ENCODE data around the gene HOXC12.
A peak's percentile ranks its signal among the peaks of the same experiment; 100 is the strongest.

HOXC12 gene, protein sequence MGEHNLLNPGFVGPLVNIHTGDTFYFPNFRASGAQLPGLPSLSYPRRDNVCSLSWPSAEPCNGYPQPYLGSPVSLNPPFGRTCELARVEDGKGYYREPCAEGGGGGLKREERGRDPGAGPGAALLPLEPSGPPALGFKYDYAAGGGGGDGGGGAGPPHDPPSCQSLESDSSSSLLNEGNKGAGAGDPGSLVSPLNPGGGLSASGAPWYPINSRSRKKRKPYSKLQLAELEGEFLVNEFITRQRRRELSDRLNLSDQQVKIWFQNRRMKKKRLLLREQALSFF

GRCh38 chr12:53954694-53955035 is at the start of gene HOXC12:
Gene HOXC12, plus strand, starts transcription at chr12:53954903. Its CDS starts 27 bp downstream, at chr12:53954930.
- no peak for DNase-seq

- DNase-seq = no peak
Observed at GRCh38 chr12:53907103-53907502, 47.6 kb upstream of the HOXC12 start.

DNA sequence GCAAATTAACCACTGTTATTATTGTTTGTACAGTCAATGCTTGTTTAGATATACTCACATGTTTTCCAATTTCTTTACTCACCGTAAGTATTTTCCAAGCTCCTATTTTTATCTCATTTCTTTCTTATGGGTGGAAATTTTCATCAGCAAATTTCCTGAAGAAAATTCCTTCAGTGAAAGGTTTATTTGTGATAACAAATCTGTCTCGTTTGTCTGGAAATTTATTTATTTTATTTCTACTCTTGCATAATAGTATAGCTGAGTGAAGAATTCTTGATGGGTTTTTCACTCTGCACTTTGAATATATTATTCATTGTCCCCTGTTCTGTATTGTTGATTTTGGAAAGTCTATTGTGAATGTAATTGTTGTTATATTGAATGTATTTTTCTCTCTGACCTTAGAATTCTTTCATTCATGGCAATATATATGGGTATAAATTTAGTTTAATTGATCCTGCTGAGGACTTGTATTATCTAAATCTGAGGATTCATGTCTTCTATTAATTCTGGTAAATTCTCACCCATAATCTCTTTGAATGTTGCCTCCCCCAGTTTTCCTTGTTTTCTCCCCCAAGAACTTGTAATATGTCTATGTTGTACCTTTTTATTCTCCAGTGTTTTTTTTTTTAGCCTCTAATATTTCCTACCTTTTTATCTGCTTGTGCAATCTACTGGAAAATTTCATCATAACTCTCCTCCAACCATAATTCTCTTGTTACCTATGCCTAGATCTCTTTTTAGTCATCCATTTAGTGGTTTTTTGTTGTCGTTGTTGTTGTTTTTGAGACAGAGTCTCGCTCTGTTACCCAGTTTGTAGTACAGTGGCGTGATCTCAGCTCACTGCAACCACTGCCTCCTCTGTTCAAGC is 37.7 kb upstream of the HOXC12 start:
- DNase-seq = no peak

DNA sequence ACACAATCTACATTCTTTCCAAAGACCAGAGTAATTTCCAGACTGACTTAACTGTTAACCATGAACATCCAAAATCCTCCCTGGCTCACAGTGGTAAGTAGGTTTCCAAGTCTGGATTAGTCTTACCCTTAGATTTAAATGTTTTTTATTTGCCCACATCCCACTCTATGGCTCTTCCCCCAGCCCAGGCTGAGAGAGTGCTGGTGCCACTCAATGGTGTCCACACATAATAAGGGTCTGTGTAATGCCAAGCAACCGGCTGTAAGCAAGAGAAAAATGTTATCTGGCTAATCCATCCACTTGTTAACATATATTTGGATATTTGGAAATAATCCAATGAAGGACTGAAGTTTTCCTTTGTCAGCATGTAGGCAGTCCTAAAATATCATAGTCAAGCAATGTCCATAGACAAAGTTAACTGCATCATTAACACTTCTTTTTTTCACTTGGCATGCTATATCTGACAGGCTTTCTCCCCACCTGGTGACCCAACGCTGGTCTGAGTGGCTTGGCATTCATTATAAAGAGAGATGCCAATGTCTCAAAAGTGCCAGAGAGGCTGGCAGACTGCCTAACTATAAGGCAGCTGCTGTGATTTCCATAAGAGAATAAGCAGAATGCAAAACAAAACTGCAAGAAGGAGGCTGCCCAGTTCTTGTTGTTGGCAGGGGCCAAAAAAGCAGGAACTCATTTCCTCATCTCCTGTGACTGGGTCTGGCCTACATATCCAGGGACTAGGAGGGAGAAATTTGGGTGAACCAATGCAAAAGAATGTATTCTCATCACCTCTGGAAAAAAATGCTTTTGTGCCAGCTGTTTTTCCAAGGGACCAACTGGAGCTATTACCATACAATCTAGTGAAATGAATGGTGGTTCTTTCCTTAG is 29.9 kb upstream of the HOXC12 start:
- DNase-seq = no peak

- no peak for DNase-seq
Observed at GRCh38 chr12:53927220-53928029, 27.3 kb upstream of the HOXC12 start.

GRCh38 chr12:53928054-53928835 is 26.5 kb upstream of the HOXC12 start:
- DNase-seq = no peak

DNA sequence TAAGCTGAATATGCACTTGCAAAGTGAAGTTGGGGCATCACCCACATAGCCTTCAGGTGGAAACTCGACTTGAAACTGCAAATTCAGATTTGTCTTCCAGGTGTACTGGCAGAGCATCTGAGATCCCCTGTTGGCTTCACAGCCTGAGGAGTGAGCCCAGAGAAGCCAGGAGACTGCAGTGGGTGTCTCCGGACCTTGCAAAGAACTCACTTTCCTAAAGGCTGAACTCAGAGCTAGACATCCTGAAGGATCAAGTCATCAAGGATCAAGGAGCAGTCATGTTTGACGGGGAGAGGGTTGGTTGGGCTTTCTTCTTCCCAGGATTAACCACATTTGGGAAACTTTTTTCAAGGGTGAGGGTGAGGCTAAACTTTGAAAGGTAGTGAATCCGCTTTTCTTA is 25.2 kb upstream of the HOXC12 start:
- no peak for DNase-seq

DNA sequence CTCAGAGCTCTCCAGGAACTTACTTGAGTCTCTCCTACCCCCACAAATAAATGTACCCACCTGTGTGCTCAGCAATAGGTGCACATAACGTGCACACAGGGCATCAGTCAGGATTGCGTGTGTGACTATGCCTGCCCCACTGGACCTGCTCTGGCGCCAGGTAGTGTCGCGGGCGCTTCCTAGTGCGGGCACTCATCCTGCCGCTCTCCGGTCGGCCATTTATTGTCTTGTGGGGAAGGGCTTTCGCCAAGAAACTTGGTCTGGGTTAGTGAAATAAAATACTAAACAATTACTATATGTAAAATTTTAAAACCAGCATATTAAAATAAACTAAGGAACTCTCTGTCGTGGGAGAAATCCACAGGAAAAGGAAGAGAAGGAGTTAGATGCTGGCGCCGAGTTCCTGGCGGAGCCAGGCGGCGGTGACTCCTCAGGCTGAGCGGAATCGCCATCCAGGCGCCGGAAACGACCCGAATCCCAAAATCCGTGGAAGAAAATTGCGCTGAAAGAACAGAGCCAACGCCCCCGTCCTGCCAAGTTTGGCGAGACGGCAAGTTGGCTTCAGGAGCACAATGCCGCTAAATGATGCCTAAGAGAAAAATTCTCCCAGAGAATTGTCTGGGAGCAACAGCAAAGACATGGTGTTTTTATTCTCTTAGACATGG is 24.0 kb upstream of the HOXC12 start:
- no peak for DNase-seq

- DNase-seq = no peak
Observed at GRCh38 chr12:53931844-53932581, 22.7 kb upstream of the HOXC12 start.

- DNase-seq = no peak
Observed at GRCh38 chr12:53932915-53933314, 21.8 kb upstream of the HOXC12 start.

GRCh38 chr12:53935383-53936341 is 19.0 kb upstream of the HOXC12 start:
- no peak for DNase-seq

GRCh38 chr12:53937099-53937498 is 17.6 kb upstream of the HOXC12 start:
- DNase-seq = no peak

GRCh38 chr12:53937596-53938325 is 16.9 kb upstream of the HOXC12 start:
- DNase-seq = no peak

DNA sequence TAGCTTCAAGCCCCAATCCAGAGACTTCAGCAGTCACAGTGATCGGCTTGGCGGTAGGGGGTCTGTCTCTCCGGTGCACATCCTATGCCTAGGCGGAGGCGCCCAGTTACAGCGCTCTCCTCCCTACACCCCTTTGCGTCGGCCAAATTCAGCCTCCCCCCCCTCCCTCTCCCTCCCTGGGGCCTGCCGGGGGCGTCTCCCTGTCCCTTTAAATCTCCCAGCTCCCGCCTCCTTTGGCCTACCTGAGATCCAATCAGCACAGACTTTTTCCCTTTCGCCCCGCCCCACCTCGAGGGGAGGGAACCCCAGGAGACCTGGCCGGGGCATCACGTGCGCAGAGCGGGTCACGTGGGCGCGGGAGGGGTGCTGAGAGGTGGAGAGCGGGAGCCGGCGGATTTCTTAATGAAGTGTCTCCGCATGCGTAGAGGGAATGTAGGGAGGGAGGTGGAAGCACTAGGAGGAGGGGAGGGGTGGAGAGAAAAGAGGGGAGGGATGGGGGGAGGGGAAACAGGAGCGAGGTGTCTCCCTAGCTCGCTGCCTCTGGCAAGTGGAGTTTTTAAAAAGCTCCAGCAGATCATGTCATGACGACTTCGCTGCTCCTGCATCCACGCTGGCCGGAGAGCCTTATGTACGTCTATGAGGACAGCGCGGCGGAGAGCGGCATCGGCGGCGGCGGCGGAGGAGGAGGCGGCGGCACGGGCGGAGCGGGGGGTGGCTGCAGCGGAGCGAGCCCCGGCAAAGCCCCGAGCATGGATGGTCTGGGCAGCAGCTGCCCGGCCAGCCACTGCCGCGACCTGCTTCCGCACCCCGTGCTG is 16.2 kb upstream of the HOXC12 start, which contains the start of gene HOXC13:
HOXC13 (plus strand) TSS at position 506 of the 815 bp plus-strand sequence; CDS start at position 582, 76 bp downstream.
- DNase-seq = peak; percentile 12

DNA sequence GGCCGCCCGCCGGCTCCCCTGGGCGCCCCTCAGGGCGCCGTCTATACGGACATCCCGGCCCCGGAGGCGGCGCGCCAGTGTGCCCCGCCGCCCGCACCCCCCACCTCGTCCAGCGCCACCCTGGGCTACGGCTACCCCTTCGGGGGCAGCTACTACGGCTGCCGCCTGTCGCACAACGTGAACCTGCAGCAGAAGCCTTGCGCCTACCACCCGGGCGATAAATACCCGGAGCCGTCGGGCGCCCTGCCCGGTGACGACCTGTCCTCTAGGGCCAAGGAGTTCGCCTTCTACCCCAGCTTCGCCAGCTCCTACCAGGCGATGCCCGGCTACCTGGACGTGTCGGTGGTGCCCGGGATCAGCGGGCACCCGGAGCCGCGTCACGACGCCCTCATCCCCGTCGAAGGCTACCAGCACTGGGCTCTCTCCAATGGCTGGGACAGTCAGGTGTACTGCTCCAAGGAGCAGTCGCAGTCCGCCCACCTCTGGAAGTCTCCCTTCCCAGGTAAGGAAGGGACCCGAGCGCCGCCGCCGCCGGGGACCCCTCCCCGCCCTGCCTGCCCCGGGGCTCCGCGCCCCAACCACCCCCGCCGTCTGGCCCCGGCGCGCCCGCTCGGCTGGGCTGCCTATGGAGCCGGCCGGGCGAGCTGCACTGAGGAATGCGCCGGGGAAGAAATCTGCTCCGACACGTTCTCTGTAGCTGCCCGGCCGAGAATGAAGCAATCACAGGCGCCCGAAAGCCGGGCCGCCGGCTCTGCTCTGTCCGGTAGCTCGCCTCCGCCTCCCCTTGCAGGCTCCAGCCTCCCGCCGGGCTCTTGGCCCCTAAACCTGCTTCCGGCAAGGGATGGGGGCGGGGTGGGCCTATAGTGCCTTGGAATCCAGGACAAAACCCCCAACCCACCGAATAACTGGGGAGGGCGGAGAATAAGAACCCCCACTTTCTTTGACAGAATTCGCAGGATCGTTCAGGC is 15.3 kb upstream of the HOXC12 start:
- no peak for DNase-seq

GRCh38 chr12:53940443-53941014 is 14.2 kb upstream of the HOXC12 start:
- no peak for DNase-seq

Data from SHP77 treated with DMSO at 0.1 percent for 48 hours (cell line).